ENCODE measurements around the gene STOML3. TPM values are rescaled to one million over a fixed set of nuclear protein-coding genes. Genes with fewer than 3 reads are reported as not detected.

Gene STOML3
- total and polyA plus RNA-seq, 2 of the 8 experiments (the other 6 are each of a cell fraction or from before 2014, with no cell fraction given), result 0.06 TPM; not detected in 1

- TF ChIP-seq CHD7 (IDR thresholded peaks at IDR 0.05; ENCODE audit: insufficient replicate concordance, low read length), result no peak
- no peak for TF ChIP-seq HDAC6 (IDR thresholded peaks at IDR 0.05; ENCODE audit: low read depth, low read length)
- TF ChIP-seq KDM1A (IDR thresholded peaks at IDR 0.05; ENCODE audit: borderline replicate concordance, low read length), result no peak
- no peak for TF ChIP-seq CREB1 (IDR thresholded peaks at IDR 0.05)
- no peak for TF ChIP-seq CHD2 (IDR thresholded peaks at IDR 0.05; ENCODE audit: low read length)
- no peak for TF ChIP-seq RNF2 (IDR thresholded peaks at IDR 0.05; ENCODE audit: borderline replicate concordance, low read depth, low read length, missing control alignments, poor library complexity, severe bottlenecking)
These were observed 23.2 kb downstream of the STOML3 start (continued) for GRCh38 chr13:38967446-38967845.
